Trophoblast cell (in vitro differentiated cells and primary cell): Measurements from ENCODE around the gene C9orf50.
A peak's percentile ranks its signal among the peaks of the same experiment; 100 is the strongest.

ENCODE experiments used
- DNase-seq, 2 donors: peaks; one replicate each; pipeline ENCODE4 v3.0.0-alpha.2; 2016
- H2AFZ ChIP-seq: 2 replicates; pipeline ENCODE4 v1.6.1; 2013; ENCODE audit warnings: low read length, moderate library complexity, mild to moderate bottlenecking; ENCODE audit not compliant: insufficient read depth, poor library complexity
- H2AK5ac ChIP-seq: 2 replicates; pipeline ENCODE4 v1.6.1; 2013; ENCODE audit warnings: mild to moderate bottlenecking, low read length
- H2BK120ac ChIP-seq: 2 replicates; pipeline ENCODE4 v1.6.1; 2013; ENCODE audit warnings: low read length, mild to moderate bottlenecking, moderate library complexity; ENCODE audit not compliant: insufficient read depth, poor library complexity
- H2BK12ac ChIP-seq: 2 replicates; pipeline ENCODE4 v1.6.1; 2013; ENCODE audit warnings: mild to moderate bottlenecking, low read length, moderate library complexity
- H2BK5ac ChIP-seq: 2 replicates; pipeline ENCODE4 v1.6.1; 2013; ENCODE audit warnings: low read length, low read depth, moderate library complexity, mild to moderate bottlenecking; ENCODE audit not compliant: poor library complexity
- H3K14ac ChIP-seq: 2 replicates; pipeline ENCODE4 v1.6.1; 2013; ENCODE audit warnings: mild to moderate bottlenecking, low read length
- H3K18ac ChIP-seq: 2 replicates; pipeline ENCODE4 v1.6.1; 2013; ENCODE audit warnings: mild to moderate bottlenecking, low read length
- H3K23ac ChIP-seq: 2 replicates; pipeline ENCODE4 v1.6.1; 2013; ENCODE audit warnings: low read length
- H3K27ac ChIP-seq: 2 replicates; pipeline ENCODE4 v1.5.1; 2013; ENCODE audit warnings: low read depth, mild to moderate bottlenecking, inconsistent platforms, low read length, moderate library complexity
- H3K27me3 ChIP-seq: 2 replicates; pipeline ENCODE4 v1.6.1; 2013; ENCODE audit warnings: inconsistent platforms, mild to moderate bottlenecking, low read length, moderate library complexity; ENCODE audit not compliant: insufficient read depth
- H3K36me3 ChIP-seq, 2 experiments: 1 replicate in 1 of 2; 2 replicates in 1 of 2; pipeline ENCODE4 v1.6.1; 2013; ENCODE audit warnings: low read length in 2 of 2, mild to moderate bottlenecking in 2 of 2, moderate library complexity in 1 of 2; ENCODE audit not compliant: insufficient read depth in 2 of 2, control insufficient read depth in 1 of 2
- H3K4ac ChIP-seq: 2 replicates; pipeline ENCODE4 v1.6.1; 2013; ENCODE audit warnings: low read depth, mild to moderate bottlenecking, low read length, moderate library complexity
- H3K4me1 ChIP-seq, 2 experiments: 1 replicate in 1 of 2; 2 replicates in 1 of 2; pipeline ENCODE4 v1.6.1; 2013; ENCODE audit warnings: low read length in 2 of 2, mild to moderate bottlenecking in 2 of 2, moderate library complexity in 1 of 2; ENCODE audit not compliant: insufficient read depth in 2 of 2, control insufficient read depth in 1 of 2
- H3K4me2 ChIP-seq: 2 replicates; pipeline ENCODE4 v1.6.1; 2013; ENCODE audit warnings: inconsistent platforms, mild to moderate bottlenecking, low read length, moderate library complexity
- H3K4me3 ChIP-seq: 2 replicates; pipeline ENCODE4 v1.5.1; 2013; ENCODE audit warnings: mild to moderate bottlenecking, low read depth, low read length, inconsistent platforms
- H3K79me1 ChIP-seq: one replicate; pipeline ENCODE4 v1.6.1; 2013; ENCODE audit warnings: low read length
- H3K79me2 ChIP-seq: 2 replicates; pipeline ENCODE4 v1.6.1; 2013; ENCODE audit warnings: low read length, mild to moderate bottlenecking; ENCODE audit not compliant: control insufficient read depth, insufficient read depth, poor library complexity
- H3K9ac ChIP-seq: 2 replicates; pipeline ENCODE4 v1.6.1; 2013; ENCODE audit warnings: mild to moderate bottlenecking, low read length
- H3K9me3 ChIP-seq: 2 replicates; pipeline ENCODE4 v1.6.1; 2013; ENCODE audit warnings: low read depth, mild to moderate bottlenecking, control low read depth, inconsistent platforms, low read length; ENCODE audit not compliant: insufficient read depth
- H4K12ac ChIP-seq: 2 replicates; pipeline ENCODE4 v1.6.1; 2013; ENCODE audit warnings: low read depth, mild to moderate bottlenecking, low read length, moderate library complexity
- H4K8ac ChIP-seq: 2 replicates; pipeline ENCODE4 v1.6.1; 2013; ENCODE audit warnings: low read depth, mild to moderate bottlenecking, low read length, moderate library complexity
- H4K91ac ChIP-seq: one replicate; pipeline ENCODE4 v1.6.1; 2013; ENCODE audit warnings: low read depth, mild to moderate bottlenecking, low read length, moderate library complexity
- WGBS: extraction: QIAGEN DNeasy Blood & Tissue Kit; methylation state at CpG from one replicate; pipeline ENCODE4 v1.1.7; 2013; ENCODE audit warnings: missing lambda C conversion rate; ENCODE audit not compliant: insufficient read length, insufficient coverage; ENCODE audit errors: extremely low coverage; 5-methylcytosine and 5-hydroxymethylcytosine counted together

C9orf50 gene

DNA sequence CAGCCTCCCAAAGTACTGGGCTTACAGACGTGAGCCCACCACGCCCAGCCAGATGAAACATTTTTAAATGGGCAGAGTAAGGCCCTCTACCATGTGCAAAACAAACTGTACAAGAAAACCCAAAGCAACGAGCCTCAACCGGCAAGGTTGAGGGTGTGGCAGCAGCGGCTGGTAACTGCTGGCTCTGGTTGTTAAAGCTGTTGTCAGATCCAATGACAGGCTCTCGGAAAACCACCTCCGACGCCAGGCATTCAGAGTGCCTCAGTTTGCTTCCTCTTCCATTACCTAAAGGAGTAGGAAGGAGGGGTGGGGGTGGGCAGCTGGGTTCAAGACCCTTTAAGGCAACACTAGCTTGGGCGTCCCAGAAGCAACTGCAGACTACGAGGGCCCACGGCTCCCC, 23.5 kb upstream of the C9orf50 start:
- Histone ChIP-seq H2BK120ac (no peak overlapping the region), H2BK5ac (no peak overlapping the region), H2AFZ (no peak overlapping the region), H3K9me3 (no peaks in the 10 kb centered on the region), H3K79me1 (peaks cover 6% of the 10 kb centered on the region), H3K79me2 (peaks cover 10% of the 10 kb centered on the region), H3K14ac (no peak overlapping the region), H3K36me3 (peaks cover 4 to 8% of the 10 kb centered on the region in 2 experiments), H3K23ac (no peak overlapping the region), H3K18ac (no peak overlapping the region), H3K4me1 (peaks cover 8 to 16% of the 10 kb centered on the region in 2 experiments), H3K27me3 (no peaks in the 10 kb centered on the region), H3K4ac (no peak overlapping the region), H3K4me2 (no peak overlapping the region), H3K27ac (no peak overlapping the region), H2BK12ac (no peak overlapping the region), H4K8ac (no peak overlapping the region), H2AK5ac (no peak overlapping the region), H3K4me3 (no peak overlapping the region), H4K91ac (no peak overlapping the region), H3K9ac (no peak overlapping the region), H4K12ac (no peak overlapping the region)
- no CpG with 5 or more reads among the region's 11 CpGs for WGBS
- no peak for DNase-seq

DNA sequence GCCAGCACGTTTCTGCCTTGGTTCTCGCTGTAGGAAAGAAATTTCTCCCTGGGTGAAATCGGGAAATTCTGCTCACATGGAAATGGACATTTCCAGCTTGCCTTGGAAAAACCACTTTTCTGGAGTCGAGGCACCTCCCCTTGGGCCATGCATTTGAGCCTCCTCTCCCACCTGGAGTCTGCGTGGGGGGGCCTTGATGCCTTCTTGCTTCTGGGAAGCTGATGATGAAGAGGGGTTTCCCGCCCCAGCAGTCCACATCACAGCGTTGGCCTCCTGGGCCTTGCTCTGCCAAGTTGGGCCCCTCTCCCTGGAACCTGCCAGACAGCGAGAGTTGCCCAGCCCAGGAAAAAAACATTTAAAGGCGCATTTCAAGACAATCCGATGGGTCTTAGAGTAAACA, 22.8 kb upstream of the C9orf50 start:
- peaks cover 8 to 16% of the 10 kb centered on the region in 2 experiments for H3K4me1 ChIP-seq
- no peak overlapping the region for H2BK5ac ChIP-seq
- peaks cover 10% of the 10 kb centered on the region for H3K79me2 ChIP-seq
- no peak overlapping the region for H3K9ac ChIP-seq
- H3K14ac ChIP-seq, result no peak overlapping the region
- H3K4me2 ChIP-seq, result no peak overlapping the region
- H2AK5ac ChIP-seq, result no peak overlapping the region
- no CpG with 5 or more reads among the region's 10 CpGs for WGBS
- no peak overlapping the region for H3K4me3 ChIP-seq
- no peaks in the 10 kb centered on the region for H3K9me3 ChIP-seq
- no peak overlapping the region for H3K27ac ChIP-seq
- no peak overlapping the region for H4K8ac ChIP-seq
- no peaks in the 10 kb centered on the region for H3K27me3 ChIP-seq
- no peak overlapping the region for H2AFZ ChIP-seq
- H2BK12ac ChIP-seq, result no peak overlapping the region
- H3K79me1 ChIP-seq, result peaks cover 5% of the 10 kb centered on the region
- no peak overlapping the region for H3K4ac ChIP-seq
- no peak overlapping the region for H4K91ac ChIP-seq
- H3K18ac ChIP-seq, result no peak overlapping the region
- no peak overlapping the region for H3K23ac ChIP-seq
- no peak overlapping the region for H4K12ac ChIP-seq
- H2BK120ac ChIP-seq, result no peak overlapping the region
- no peak for DNase-seq
- H3K36me3 ChIP-seq, result peaks cover 10 to 14% of the 10 kb centered on the region in 2 experiments

DNA sequence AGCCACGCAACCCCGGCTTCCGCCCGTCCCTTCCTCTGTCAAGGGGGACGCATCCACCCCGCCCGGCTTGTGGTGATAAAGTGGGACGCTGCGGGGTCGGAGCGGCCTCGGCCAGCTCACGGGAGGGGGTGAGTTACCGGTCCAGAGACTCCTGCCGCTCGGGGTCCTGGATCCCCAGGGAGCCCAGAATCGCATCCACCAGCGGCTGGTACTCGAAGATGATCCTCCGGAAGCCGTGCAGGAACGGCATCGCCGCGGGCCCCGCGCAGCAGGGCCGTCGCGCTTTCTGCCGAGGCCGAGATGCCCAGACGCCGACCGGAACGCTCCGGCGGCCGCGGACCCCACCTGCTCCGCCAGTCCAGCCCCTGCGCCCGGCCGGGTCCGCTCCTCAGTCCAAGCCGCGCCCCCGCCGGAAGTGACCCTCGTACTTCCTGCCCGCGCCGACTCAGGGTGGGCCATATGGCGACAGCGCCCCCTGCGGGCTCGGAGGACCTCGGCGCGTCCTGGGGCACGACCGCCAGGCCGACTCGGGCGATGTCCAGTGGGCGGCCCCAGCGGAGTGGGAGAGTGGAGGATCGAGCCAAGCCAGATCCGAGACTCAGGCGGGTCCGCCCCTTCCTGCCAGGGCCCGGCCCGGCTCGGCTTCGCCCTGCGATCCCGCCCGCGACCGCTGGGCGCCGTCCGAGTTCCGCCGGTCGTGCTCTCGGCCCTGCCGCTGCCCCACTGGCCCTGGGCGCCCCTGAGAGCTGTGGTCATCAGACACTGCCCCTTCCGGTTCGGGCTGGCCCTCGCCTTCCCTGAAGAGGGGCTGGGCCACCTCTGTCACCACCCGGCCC, 21.1 kb upstream of the C9orf50 start, which contains the start of gene ASB6:
ASB6 (minus strand) TSS at position 402 of the 836 bp plus-strand sequence; CDS start at position 250, 152 bp downstream.
- Histone ChIP-seq H2AK5ac (peak within 1 kb of the TSS; percentile 99), H2AFZ (peak within 1 kb of the TSS; percentile 84), H3K18ac (peak within 1 kb of the TSS; percentile 48), H3K27me3 (no peaks in the 10 kb centered on the region), H3K4me1 (peaks cover 8 to 10% of the 10 kb centered on the region in 2 experiments), H3K27ac (peak within 1 kb of the TSS; percentile 40), H3K79me2 (peaks cover 10% of the 10 kb centered on the region), H2BK120ac (peak within 1 kb of the TSS; percentile 29), H3K36me3 (peaks cover 28 to 32% of the 10 kb centered on the region in 2 experiments), H3K9me3 (no peaks in the 10 kb centered on the region), H4K12ac (peak within 1 kb of the TSS; percentile 44), H3K4me2 (peak within 1 kb of the TSS; percentile 97), H3K79me1 (peaks cover 4% of the 10 kb centered on the region), H3K4ac (peak within 1 kb of the TSS; percentile 90), H4K8ac (peak within 1 kb of the TSS; percentile 90), H3K9ac (peak within 1 kb of the TSS; percentile 95), H3K23ac (no peak within 1 kb of the TSS), H2BK12ac (no peak within 1 kb of the TSS), H3K14ac (peak within 1 kb of the TSS; percentile 71), H3K4me3 (peak within 1 kb of the TSS; percentile 97), H4K91ac (peak within 1 kb of the TSS; percentile 69), H2BK5ac (peak within 1 kb of the TSS; percentile 11)
- WGBS, result no CpG with 5 or more reads among the region's 93 CpGs
- DNase-seq, result peak; percentile 98 to 99

GRCh38 chr9:129640871-129641749, 20.2 kb upstream of the C9orf50 start:
- no peak overlapping the region for H3K23ac ChIP-seq
- peaks cover 8 to 10% of the 10 kb centered on the region in 2 experiments for H3K4me1 ChIP-seq
- H3K27ac ChIP-seq, result no peak overlapping the region
- no CpG with 5 or more reads among the region's 44 CpGs for WGBS
- H2AFZ ChIP-seq, result peak overlapping the region; percentile 83
- peaks cover 30 to 37% of the 10 kb centered on the region in 2 experiments for H3K36me3 ChIP-seq
- DNase-seq, result no peak
- no peaks in the 10 kb centered on the region for H3K27me3 ChIP-seq
- peak overlapping the region; percentile 42 for H3K18ac ChIP-seq
- peaks cover 10% of the 10 kb centered on the region for H3K79me2 ChIP-seq
- H2BK12ac ChIP-seq, result no peak overlapping the region
- H4K8ac ChIP-seq, result peak overlapping the region; percentile 90
- peak overlapping the region; percentile 71 for H3K14ac ChIP-seq
- no peaks in the 10 kb centered on the region for H3K9me3 ChIP-seq
- peak overlapping the region; percentile 95 for H3K9ac ChIP-seq
- peak overlapping the region; percentile 69 for H4K91ac ChIP-seq
- peak overlapping the region; percentile 97 for H3K4me3 ChIP-seq
- peak overlapping the region; percentile 99 for H2AK5ac ChIP-seq
- H4K12ac ChIP-seq, result peak overlapping the region; percentile 44
- H3K4ac ChIP-seq, result peak overlapping the region; percentile 90
- H2BK5ac ChIP-seq, result peak overlapping the region; percentile 11
- H3K79me1 ChIP-seq, result peaks cover 4% of the 10 kb centered on the region
- H2BK120ac ChIP-seq, result peak overlapping the region; percentile 26
- H3K4me2 ChIP-seq, result peak overlapping the region; percentile 97
